Left cardiac atrium (tissue), 4 donors: ENCODE data around the gene DACH1. TPM values are rescaled to one million over a fixed set of nuclear protein-coding genes. Genes with fewer than 3 reads are reported as not detected.
A peak's percentile ranks its signal among the peaks of the same experiment; 100 is the strongest.
"Not testable (repeated sequence)": the region's sequence is repeated elsewhere in the genome, so short reads cannot be mapped to it uniquely, and the experiment has no call there.

Source experiments
- ATAC-seq, 2 donors: fragments of 200-7000 bp; cut with Tn5 transposase; one replicate each; pipeline ENCODE4 v1.9.1; 2020; ENCODE audit warnings: mild to moderate bottlenecking in 2 of 2, moderate library complexity in 2 of 2
- DNase-seq: peaks from one replicate; pipeline ENCODE4 v3.0.0-alpha.2; 2020
- intact Hi-C, 2 donors: fragments of 100-400 bp; cut with DNase I; formaldehyde crosslinking; loops; one replicate each; pipeline versions ENCODE4 v1.14.1 to v1.15.1; 2022 to 2023
- long read RNA-seq: library from polyadenylated mRNA; unstranded; transcript quantifications from one replicate; pipeline ENCODE4 v2.0.0, GENCODE V29; 2021
- total RNA-seq, 2 donors: library from RNA; stranded (reverse); fragmentation: NEBNext Ultra II Directional; extraction: Animal tissue kit (Norgen Biotek cat#: 25700); gene quantifications; one replicate each; pipeline ENCODE4 v1.2.1, GENCODE V29; 2021
- donor health status: DM: no; HTN: yes; CAD: no.
- donor health status: DM: no; HTN: yes; CAD: no; lungs with severe emphysema.
- donor health status: DM: yes; HTN: yes; CAD: no.
- donor health status: Dilated cardiomyopathy.

Gene DACH1
- 1 to 10 TPM; 1.7 to 3.1 TPM for total RNA-seq
- long read RNA-seq: 0 reads

- intact Hi-C loops: no loop called here
- DNase-seq: peak; percentile 36
- peak; percentile 69 to 78 for ATAC-seq
Measured at GRCh38 chr13:71867131-71867814, at the start of gene DACH1. TSS of gene DACH1 (minus strand) at chr13:71867204.

GRCh38 chr13:71913717-71914116, 46.7 kb upstream of the DACH1 start:
- intact Hi-C loops: no loop called here
- ATAC-seq (no peak), DNase-seq (no peak)

GRCh38 chr13:71912524-71912923, 45.5 kb upstream of the DACH1 start:
- no peak for ATAC-seq
- no peak for DNase-seq
- intact Hi-C loops: no loop called here

GRCh38 chr13:71906448-71906847, 39.4 kb upstream of the DACH1 start:
- no peak for ATAC-seq
- intact Hi-C loops: no loop called here

GRCh38 chr13:71902676-71903075, 35.7 kb upstream of the DACH1 start:
- ATAC-seq: no peak
- no peak for DNase-seq
- intact Hi-C loops: no loop called here

More at GRCh38 chr13:71906448-71906847, 39.4 kb upstream of the DACH1 start:
- DNase-seq: no peak

GRCh38 chr13:71893506-71893905, 26.5 kb upstream of the DACH1 start:
- ATAC-seq, intact Hi-C loops: not testable (repeated sequence)

GRCh38 chr13:71886880-71887279, 19.9 kb upstream of the DACH1 start:
- DNase-seq (no peak), ATAC-seq (no peak)
- intact Hi-C loops: loop anchor here in 1 of 2 donors (10.0 kb wide), 2 partner anchors 582 to 922 kb away; no protein-coding TSS in a partner anchor

More at GRCh38 chr13:71893506-71893905, 26.5 kb upstream of the DACH1 start:
- not testable (repeated sequence) for DNase-seq

GRCh38 chr13:71882120-71882519, 15.1 kb upstream of the DACH1 start:
- intact Hi-C loops: loop anchor here in 1 of 2 donors (10.0 kb wide), 2 partner anchors 577 to 917 kb away; no protein-coding TSS in a partner anchor

GRCh38 chr13:71880753-71881541, 13.9 kb upstream of the DACH1 start:
- DNase-seq (no peak), ATAC-seq (no peak)
- intact Hi-C loops: loop anchor here in 1 of 2 donors (10.0 kb wide), 2 partner anchors 576 to 916 kb away; no protein-coding TSS in a partner anchor

More at GRCh38 chr13:71882120-71882519, 15.1 kb upstream of the DACH1 start:
- ATAC-seq (no peak), DNase-seq (no peak)

- intact Hi-C loops: loop anchor here in 1 of 2 donors (10.0 kb wide), 2 partner anchors 575 to 915 kb away; no protein-coding TSS in a partner anchor
- ATAC-seq (no peak), DNase-seq (no peak)
Measured at GRCh38 chr13:71879808-71880344, 12.9 kb upstream of the DACH1 start.

GRCh38 chr13:71879129-71879535, 12.1 kb upstream of the DACH1 start:
- ATAC-seq (peak; percentile 43 to 50), DNase-seq (no peak)
- intact Hi-C loops: no loop called here

GRCh38 chr13:71877256-71877653, 10.3 kb upstream of the DACH1 start:
- DNase-seq (no peak), ATAC-seq (no peak)
- intact Hi-C loops: no loop called here

- DNase-seq: no peak
- intact Hi-C loops: no loop called here
- ATAC-seq: no peak
Measured at GRCh38 chr13:71876648-71877255, 9.7 kb upstream of the DACH1 start.

- intact Hi-C loops: no loop called here
Measured at GRCh38 chr13:71875823-71876222, 8.8 kb upstream of the DACH1 start.

GRCh38 chr13:71874458-71874857, 7.5 kb upstream of the DACH1 start:
- ATAC-seq (no peak), DNase-seq (no peak)
- intact Hi-C loops: no loop called here

More at GRCh38 chr13:71875823-71876222, 8.8 kb upstream of the DACH1 start:
- no peak for DNase-seq
- ATAC-seq: no peak

- DNase-seq: no peak
- no peak for ATAC-seq
- intact Hi-C loops: no loop called here
Measured at GRCh38 chr13:71873418-71874247, 6.6 kb upstream of the DACH1 start.

- ATAC-seq (no peak), DNase-seq (no peak)
- intact Hi-C loops: no loop called here
Measured at GRCh38 chr13:71871844-71872243, 4.8 kb upstream of the DACH1 start.

GRCh38 chr13:71871176-71871754, 4.3 kb upstream of the DACH1 start:
- no peak for DNase-seq
- intact Hi-C loops: no loop called here
- no peak for ATAC-seq
